Esophagus muscularis mucosa (tissue), 4 donors: ENCODE results near the gene LYRM1. TPM values are rescaled to one million over a fixed set of nuclear protein-coding genes. Genes with fewer than 3 reads are reported as not detected.

Experiments used
- DNase-seq: peaks from one replicate; pipeline ENCODE4 v3.0.0-alpha.2; 2017; ENCODE audit errors: extremely low spot score
- H3K27ac ChIP-seq, 4 donors: fragments of 200-600 bp; sonication (generic); replicated peaks in 1 of 4; 1 replicate in 3 of 4; 2 replicates in 1 of 4; pipeline ENCODE4 v1.5.1; 2016 to 2019; ENCODE audit warnings: mild to moderate bottlenecking in 1 of 4
- H3K27me3 ChIP-seq, 4 donors: fragments of 200-600 bp; sonication (generic); one replicate each; pipeline versions ENCODE4 v1.5.1 to v1.6.0; 2016 to 2019
- H3K36me3 ChIP-seq, 4 donors: fragments of 200-600 bp; sonication (generic); one replicate each; pipeline ENCODE4 v1.5.1; 2016 to 2019
- H3K4me1 ChIP-seq, 4 donors: fragments of 200-600 bp; sonication (generic); one replicate each; pipeline ENCODE4 v1.5.1; 2016 to 2019
- H3K4me3 ChIP-seq, 4 donors: fragments of 200-600 bp; sonication (generic); 1 replicate in 2 of 4; 2 replicates in 2 of 4; pipeline ENCODE4 v1.5.1; 2016 to 2019; ENCODE audit warnings: mild to moderate bottlenecking in 4 of 4, moderate library complexity in 1 of 4
- H3K9me3 ChIP-seq, 4 donors: fragments of 200-600 bp; sonication (generic); 1 replicate in 3 of 4; 2 replicates in 1 of 4; pipeline ENCODE4 v1.5.1; 2016 to 2019
- EP300 ChIP-seq: sonication (generic); formaldehyde crosslinking; IDR thresholded peaks from one replicate; pipeline ENCODE4 v1.6.1; 2017; ENCODE audit warnings: antibody characterized with exemption
- POLR2A ChIP-seq: fragments of 450-650 bp; IDR thresholded peaks from one replicate; pipeline ENCODE4 v1.6.1; 2017; ENCODE audit warnings: antibody characterized with exemption, moderate library complexity, mild to moderate bottlenecking, low read depth
- POLR2AphosphoS5 ChIP-seq, 2 donors: sonication (generic); formaldehyde crosslinking; IDR thresholded peaks; one replicate each; pipeline ENCODE4 v1.6.1; 2017; ENCODE audit warnings: antibody characterized with exemption in 2 of 2
- WGBS: methylation state at CpG from one replicate; pipeline ENCODE4 v1.1.5; 2018; 5-methylcytosine and 5-hydroxymethylcytosine counted together
- intact Hi-C: fragments of 100-400 bp; cut with DNase I; formaldehyde crosslinking; loops from one replicate; pipeline ENCODE4 v1.15.1; 2023
- total RNA-seq, 4 donors: library from RNA; depleted of rRNA; stranded (reverse); fragments of >200 nt; gene quantifications; one replicate each; pipeline versions ENCODE4 v1.1.0 to v1.2.1, GENCODE V29; 2016
- TF ChIP-seq, protein P1 (sequence below), 3 experiments: fragments of 200-600 bp in 2 of 3; fragments of 450-650 bp in 1 of 3; sonication (generic) in 2 of 3; IDR thresholded peaks; one replicate each; pipeline ENCODE4 v1.5.1; 2017 to 2019; ENCODE audit warnings: antibody characterized with exemption in 3 of 3, mild to moderate bottlenecking in 2 of 3, moderate library complexity in 1 of 3

LYRM1 gene
- total RNA-seq, 4 donors from 2014 or later: 38.9 to 69.2 (median 46.4) TPM

DNA sequence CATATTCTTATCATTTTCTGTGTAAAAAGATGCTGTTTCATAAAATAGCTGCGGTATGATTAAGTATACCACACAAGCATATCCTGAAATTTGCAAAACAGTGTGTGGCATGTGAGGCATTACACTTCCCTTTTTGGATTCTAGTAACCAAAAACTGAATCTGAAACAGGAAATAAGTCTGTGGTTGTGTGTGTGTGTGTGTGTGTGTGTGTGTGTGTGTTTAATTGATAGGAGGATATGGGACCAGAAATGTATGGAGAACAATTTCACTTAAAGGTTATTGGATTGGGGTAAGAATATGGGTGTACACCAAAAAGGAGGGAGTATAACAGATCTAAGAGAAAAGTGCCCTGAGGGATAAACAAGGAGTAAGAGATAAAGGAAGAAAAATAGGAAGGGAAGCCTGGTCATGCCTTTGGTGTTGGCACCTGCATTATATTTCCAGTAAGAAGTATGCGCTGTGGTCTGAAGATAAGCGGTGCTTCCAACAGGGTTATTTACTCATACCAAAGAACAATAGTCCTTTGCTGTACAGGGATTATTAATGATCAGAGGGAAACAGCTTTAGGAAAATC is 4.0 kb downstream of the LYRM1 start:
- intact Hi-C loops: no loop called here
- 34% methylated on average over 3 of the region's 3 CpGs for WGBS
- H3K27ac ChIP-seq: peak overlapping the region; percentile 93 to 99 (median 99)

DNA sequence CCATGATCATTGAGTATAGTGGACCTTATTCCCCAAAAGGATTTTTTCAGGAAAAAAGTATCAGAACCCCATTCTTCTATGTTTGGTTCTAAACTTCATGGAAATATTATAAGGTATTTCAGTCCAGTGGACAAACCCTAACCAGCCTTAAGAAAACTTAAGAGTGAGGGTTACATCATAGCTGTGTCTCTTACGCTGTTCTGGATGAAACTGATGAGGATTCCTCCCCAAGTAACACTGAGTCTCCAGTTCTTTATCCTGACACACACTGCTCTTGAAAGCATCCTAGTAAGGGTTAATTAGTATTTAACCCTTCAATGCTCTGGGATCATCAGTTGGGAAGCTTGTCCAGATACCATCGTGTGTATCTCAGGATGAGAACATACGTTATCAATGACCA is 5.0 kb downstream of the LYRM1 start:
- Histone ChIP-seq H3K36me3 (no peaks in the 10 kb centered on the region), H3K27ac (peak overlapping the region; percentile 93 to 99 (median 99)), H3K4me1 (peaks cover 65 to 78% (median 74%) of the 10 kb centered on the region in 4 donors), H3K27me3 (no peaks in the 10 kb centered on the region), H3K9me3 (no peaks in the 10 kb centered on the region), H3K4me3 (no peak overlapping the region)
- intact Hi-C loops: no loop called here
- 68% methylated on average over 3 of the region's 3 CpGs for WGBS
- DNase-seq: no peak
- TF ChIP-seq, protein P1, sequence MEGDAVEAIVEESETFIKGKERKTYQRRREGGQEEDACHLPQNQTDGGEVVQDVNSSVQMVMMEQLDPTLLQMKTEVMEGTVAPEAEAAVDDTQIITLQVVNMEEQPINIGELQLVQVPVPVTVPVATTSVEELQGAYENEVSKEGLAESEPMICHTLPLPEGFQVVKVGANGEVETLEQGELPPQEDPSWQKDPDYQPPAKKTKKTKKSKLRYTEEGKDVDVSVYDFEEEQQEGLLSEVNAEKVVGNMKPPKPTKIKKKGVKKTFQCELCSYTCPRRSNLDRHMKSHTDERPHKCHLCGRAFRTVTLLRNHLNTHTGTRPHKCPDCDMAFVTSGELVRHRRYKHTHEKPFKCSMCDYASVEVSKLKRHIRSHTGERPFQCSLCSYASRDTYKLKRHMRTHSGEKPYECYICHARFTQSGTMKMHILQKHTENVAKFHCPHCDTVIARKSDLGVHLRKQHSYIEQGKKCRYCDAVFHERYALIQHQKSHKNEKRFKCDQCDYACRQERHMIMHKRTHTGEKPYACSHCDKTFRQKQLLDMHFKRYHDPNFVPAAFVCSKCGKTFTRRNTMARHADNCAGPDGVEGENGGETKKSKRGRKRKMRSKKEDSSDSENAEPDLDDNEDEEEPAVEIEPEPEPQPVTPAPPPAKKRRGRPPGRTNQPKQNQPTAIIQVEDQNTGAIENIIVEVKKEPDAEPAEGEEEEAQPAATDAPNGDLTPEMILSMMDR (IDR thresholded peaks at IDR 0.05): no peak
- TF ChIP-seq POLR2A (no peak), EP300 (no peak), POLR2AphosphoS5 (IDR thresholded peaks at IDR 0.05) (no peak)

More for the DNA sequence above, 4.0 kb downstream of the LYRM1 start:
- DNase-seq: no peak
- no peak for TF ChIP-seq POLR2AphosphoS5 (IDR thresholded peaks at IDR 0.05)
- TF ChIP-seq, protein P1 (IDR thresholded peaks at IDR 0.05): no peak
- no peak for TF ChIP-seq EP300
- TF ChIP-seq POLR2A: no peak
- Histone ChIP-seq H3K27me3 (no peaks in the 10 kb centered on the region), H3K36me3 (no peaks in the 10 kb centered on the region), H3K4me1 (peaks cover 63 to 75% (median 70%) of the 10 kb centered on the region in 4 donors), H3K4me3 (no peak overlapping the region), H3K9me3 (no peaks in the 10 kb centered on the region)

DNA sequence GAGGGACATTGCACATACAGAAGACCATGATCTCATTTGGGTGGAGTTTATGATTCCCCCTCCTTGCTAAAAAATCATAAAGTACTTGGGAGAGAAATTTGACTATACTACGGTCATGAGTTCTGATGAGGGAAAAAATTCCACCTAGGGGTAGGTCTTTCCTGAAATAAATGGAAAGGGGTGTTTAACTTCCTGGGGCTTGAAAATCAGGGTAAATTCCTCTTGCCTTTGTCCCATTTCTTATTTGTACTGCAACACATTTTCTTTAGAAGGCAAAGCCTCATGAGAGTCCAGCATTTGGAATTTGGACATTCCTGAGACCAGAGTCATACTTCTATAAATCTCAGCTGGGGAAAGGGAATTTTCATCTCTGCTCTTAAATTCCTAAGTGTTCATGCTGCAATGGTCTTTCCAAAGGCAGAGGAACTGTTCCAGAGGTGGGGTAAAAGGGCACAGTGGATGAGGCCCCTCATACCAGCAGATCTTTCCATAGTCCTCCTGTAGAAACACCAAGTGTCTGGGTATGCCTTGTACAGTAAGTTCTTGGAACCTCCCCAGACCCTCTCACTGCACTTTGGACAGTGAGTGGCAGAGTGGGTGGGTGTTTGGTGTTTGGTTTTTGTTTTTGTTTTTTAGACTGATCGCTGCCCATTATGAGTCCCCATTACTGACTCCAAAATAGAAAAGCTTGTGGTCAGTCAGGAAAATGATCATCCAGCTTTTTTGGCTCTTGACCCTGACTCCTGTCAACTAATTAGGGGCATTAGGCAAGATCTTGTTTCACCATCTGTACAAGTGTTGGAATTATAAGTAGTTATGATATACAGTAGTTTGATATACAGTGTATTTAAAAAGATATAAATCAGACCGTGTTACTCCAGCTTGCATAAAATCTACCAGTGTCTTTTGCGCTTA is 6.0 kb downstream of the LYRM1 start:
- Histone ChIP-seq H3K27ac (peak overlapping the region; percentile 93 to 99 (median 99)), H3K27me3 (no peaks in the 10 kb centered on the region), H3K4me3 (peak overlapping the region in 2 of 4 donors; percentile 2 to 12), H3K4me1 (peaks cover 70 to 86% (median 78%) of the 10 kb centered on the region in 4 donors), H3K9me3 (no peaks in the 10 kb centered on the region), H3K36me3 (no peaks in the 10 kb centered on the region)
- intact Hi-C loops: no loop called here
- DNase-seq: no peak
- TF ChIP-seq POLR2A: no peak
- TF ChIP-seq, protein P1 (IDR thresholded peaks at IDR 0.05): no peak
- TF ChIP-seq EP300: no peak
- no peak for TF ChIP-seq POLR2AphosphoS5 (IDR thresholded peaks at IDR 0.05)
- 53% methylated on average over 4 of the region's 4 CpGs for WGBS

DNA sequence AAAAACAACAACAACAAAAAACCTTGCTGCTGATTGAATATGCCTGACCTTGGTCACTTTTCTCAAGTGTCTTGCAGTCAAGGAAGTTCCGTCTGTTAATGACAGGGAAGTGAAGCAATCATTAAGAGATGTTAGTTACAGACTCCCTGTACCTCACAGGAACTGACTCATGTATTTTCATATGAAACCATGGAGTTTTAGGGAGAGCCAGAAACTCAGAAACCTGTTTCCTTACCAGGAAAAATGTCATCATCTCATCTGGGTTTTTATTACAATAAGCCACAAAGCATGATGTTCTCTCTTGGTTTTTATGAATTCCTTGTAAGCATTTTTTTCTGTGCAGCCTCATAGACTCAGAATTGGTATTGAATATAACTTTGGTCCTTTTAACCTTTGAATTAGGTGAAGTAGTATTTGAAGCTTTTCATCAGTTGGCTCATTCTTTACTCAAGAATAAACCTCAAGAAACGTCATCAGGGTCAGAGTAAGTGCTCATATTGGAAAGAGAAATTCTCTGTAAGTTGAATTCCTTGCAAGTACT is 10.3 kb downstream of the LYRM1 start:
- Histone ChIP-seq H3K27me3 (no peaks in the 10 kb centered on the region), H3K36me3 (no peaks in the 10 kb centered on the region), H3K4me3 (no peak overlapping the region), H3K27ac (peak overlapping the region; percentile 59 to 63 (median 61)), H3K9me3 (no peaks in the 10 kb centered on the region), H3K4me1 (peaks cover 52 to 67% (median 60%) of the 10 kb centered on the region in 4 donors)
- 40% methylated on average over 2 of the region's 2 CpGs for WGBS
- intact Hi-C loops: loop anchor here (10.0 kb wide), 1 partner anchor 254 kb away; no protein-coding TSS in a partner anchor
- no peak for DNase-seq
- TF ChIP-seq POLR2AphosphoS5 (IDR thresholded peaks at IDR 0.05) (peak; percentile 34 to 70), POLR2A (no peak)
- TF ChIP-seq, protein P1 (IDR thresholded peaks at IDR 0.05): no peak
